Ureter (tissue), 1 donor: ENCODE measurements around the gene NLGN4Y. TPM values are rescaled to one million over a fixed set of nuclear protein-coding genes. Genes with fewer than 3 reads are reported as not detected.
"Not testable (repeated sequence)": the region's sequence is repeated elsewhere in the genome, so short reads cannot be mapped to it uniquely, and the experiment has no call there.

Experiments
- DNase-seq: peaks from one replicate; pipeline ENCODE4 v3.0.0-alpha.2; 2020; ENCODE audit warnings: low spot score
- total RNA-seq: library from RNA; stranded (reverse); gene quantifications from one replicate; pipeline ENCODE4 v1.2.4, GENCODE V29; 2023
- donor health status: DM: yes; HTN: yes; CAD: no.

Gene NLGN4Y
- total RNA-seq, 1 donor from 2014 or later = not detected

DNA sequence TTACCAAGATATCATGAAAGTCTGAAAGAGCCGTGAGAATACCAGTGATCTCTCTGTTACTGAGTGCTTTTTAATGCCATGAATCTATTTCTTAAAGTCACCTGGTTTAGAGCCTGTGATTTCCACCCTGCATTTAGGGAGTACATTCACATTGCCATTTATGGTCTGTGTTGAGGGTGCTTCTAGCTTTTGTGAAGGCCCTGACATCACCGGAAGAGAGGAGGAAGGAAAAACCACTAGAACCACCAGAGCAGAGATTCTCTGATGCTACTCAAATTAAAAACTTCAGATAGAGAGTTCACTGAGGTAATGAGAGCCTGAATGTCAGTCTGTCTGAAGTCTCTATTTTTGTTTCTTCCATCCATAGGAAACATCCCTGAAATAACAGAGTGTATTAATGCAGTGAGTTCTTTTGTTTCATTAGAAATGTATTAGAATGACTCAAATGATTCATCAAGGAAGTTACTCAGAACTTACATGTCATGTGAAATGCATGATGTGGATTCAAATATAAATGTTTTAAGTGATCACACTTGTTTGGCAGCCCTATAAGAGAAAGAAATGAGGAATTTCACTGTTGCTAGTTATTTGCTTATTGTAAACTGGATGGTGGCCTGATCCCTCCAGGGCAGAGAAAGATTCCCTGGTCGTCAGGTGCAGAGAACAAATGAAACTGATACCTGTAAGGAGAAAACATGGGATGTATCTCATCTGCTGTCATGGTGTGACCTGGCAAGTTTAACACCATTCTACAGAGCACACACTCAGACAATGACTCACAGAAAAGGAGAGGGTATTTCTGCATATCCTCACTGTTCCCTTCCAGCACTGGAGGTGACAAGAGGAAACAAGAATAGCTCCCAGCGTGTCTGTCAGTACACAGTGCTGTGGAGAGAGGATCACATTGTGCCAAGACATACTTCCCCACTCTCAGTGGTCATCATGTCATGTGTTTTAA, 310.1 kb downstream of the NLGN4Y start:
- DNase-seq = no peak

DNA sequence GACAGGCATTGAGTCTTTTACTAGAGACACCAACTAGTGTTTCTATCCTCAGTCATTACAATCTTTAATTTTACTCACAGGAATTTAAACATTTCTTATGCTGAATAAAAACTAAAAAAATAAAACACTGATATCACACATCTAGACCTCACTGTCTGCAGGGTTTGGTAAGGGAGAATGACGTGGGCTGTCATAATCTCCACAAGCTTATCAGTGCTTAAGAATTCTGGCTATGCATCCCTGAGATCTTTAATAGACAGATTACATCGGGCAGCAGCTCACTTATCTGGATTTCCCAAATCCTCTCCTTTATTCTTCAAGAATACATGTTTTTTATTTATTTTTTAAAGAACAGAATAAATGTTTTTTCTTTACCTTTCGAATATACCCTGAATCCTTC, 313.1 kb downstream of the NLGN4Y start:
- DNase-seq = no peak

DNA sequence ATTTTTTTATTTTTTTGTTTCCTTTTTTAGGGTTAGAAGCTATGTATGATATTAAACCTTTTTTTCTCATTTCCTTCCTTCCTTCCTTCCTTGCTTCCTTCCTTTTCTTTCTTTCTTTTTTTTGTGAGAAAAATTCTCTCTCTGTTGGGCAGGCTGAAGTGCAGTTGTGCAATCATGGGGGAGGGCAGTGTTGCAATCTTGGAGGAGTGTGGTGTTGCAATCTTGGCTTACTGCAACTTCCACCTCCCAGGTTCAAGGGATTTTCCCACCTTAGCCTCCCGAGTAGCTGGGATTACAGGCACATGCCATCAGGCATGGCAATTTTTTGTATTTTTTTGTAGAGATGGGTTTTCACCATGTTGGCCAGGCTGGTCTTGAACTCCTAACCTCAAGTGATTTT, 326.4 kb downstream of the NLGN4Y start:
- no peak for DNase-seq

DNA sequence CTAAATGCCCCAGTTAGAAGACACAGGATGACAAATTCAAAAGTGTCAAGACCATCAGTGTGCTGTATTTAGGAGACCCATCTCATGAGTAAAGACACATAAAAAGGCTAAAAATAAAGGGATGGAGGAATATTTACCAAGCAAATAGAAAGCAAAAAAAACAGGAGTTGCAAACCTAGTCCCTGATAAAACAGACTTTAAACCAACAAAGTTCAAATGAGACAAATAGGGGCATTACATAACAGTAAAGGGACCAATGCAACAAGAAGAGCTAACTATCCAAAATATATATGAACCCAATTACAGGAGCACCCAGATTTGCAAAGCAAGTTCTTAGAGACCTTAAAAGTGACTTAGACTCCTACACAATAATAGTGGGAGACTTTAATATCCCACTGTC, 336.1 kb downstream of the NLGN4Y start:
- no peak for DNase-seq

DNA sequence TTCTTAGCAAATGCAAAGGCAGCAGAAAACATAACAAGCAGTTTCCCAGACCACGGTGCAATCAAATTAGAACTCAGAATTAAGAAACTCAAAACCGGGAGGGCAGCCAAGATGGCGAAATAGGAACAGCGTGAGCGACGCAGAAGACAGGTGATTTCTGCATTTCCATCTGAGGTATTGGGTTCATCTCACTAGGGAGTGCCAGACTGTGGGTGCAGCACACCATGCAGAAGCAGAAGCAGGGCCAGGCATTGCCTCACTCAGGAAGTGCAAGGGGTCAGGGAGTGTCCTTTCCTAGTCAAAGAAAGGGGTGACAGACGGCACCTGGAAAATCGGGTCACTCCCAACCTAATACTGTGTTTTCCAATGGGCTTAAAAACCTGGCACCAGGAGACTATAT, 336.7 kb downstream of the NLGN4Y start:
- not testable (repeated sequence) for DNase-seq

DNA sequence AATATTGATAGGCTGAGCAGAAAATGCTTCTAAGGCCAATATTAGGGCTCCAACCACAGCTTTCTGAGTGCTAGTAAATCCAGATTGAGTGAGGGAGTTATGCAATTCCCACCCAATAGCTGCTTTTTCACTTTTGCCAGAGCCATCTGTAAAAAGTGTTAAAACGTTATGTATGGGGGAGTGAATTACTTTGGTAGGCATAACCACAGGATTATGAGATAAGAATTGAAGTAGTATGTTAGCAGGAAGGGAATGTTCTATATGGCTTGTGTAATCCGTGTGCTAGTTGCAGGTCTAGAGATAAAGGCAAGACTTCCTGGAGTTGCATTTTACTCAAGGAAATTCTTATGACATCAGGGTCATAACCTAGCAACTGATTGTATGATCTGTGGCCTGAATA, 347.6 kb downstream of the NLGN4Y start:
- no peak for DNase-seq
